ENCODE results near the gene RUNDC1. TPM values are rescaled to one million over a fixed set of nuclear protein-coding genes. Genes with fewer than 3 reads are reported as not detected.
"Not testable (repeated sequence)": the region's sequence is repeated elsewhere in the genome, so short reads cannot be mapped to it uniquely, and the experiment has no call there.

The RUNDC1 gene
- total RNA-seq, 2 experiments from 2014 or later, result 11.1 to 22.5 TPM

DNA sequence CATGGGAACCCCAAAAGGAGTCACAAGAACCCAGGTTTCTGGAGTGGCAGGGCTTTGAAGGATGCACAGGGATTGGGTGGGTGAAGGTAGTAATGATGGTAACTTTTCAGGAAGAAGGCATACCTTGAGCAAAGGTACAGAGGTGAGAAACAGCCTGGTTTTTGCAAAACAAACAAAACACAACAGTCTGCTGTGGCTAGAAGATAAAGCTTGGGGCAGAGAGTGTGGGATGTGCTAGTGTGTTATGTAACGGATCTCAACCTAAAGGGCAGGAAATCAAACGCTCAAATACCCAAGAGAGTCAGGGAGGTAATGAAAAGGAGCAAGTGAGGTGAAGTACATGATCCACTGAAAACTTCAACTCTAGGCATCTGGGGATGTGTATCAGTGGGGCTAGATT, 5.1 kb upstream of the RUNDC1 start:
- no peaks in the 10 kb centered on the region for H4K20me1 ChIP-seq (ENCODE audit: insufficient read depth, low read length)
- DNase-seq (ENCODE audit: low spot score), result no peak
- no peaks in the 10 kb centered on the region for H3K9me2 ChIP-seq (ENCODE audit: insufficient read depth, low read length)
- ChIA-PET CTCF (ENCODE audit: unreplicated experiment) (no interaction called here), POLR2A (no interaction called here)
- no peaks in the 10 kb centered on the region for H3K79me2 ChIP-seq (ENCODE audit: insufficient read depth, low read depth, low read length)
- no peak overlapping the region for H3K27ac ChIP-seq (ENCODE audit: low read depth, low read length, poor library complexity, severe bottlenecking)
- intact Hi-C loops (cut with micrococcal nuclease; ENCODE audit: unreplicated experiment), result no loop called here
- no peak overlapping the region for H2AFZ ChIP-seq (ENCODE audit: low read length)
- no TSS peak for BruUV-seq (replicated peaks)
- no peak overlapping the region for H3K4me2 ChIP-seq (ENCODE audit: low read length)
- TF ChIP-seq, protein P1, sequence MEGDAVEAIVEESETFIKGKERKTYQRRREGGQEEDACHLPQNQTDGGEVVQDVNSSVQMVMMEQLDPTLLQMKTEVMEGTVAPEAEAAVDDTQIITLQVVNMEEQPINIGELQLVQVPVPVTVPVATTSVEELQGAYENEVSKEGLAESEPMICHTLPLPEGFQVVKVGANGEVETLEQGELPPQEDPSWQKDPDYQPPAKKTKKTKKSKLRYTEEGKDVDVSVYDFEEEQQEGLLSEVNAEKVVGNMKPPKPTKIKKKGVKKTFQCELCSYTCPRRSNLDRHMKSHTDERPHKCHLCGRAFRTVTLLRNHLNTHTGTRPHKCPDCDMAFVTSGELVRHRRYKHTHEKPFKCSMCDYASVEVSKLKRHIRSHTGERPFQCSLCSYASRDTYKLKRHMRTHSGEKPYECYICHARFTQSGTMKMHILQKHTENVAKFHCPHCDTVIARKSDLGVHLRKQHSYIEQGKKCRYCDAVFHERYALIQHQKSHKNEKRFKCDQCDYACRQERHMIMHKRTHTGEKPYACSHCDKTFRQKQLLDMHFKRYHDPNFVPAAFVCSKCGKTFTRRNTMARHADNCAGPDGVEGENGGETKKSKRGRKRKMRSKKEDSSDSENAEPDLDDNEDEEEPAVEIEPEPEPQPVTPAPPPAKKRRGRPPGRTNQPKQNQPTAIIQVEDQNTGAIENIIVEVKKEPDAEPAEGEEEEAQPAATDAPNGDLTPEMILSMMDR (conservative IDR thresholded peaks at IDR 0.05; ENCODE audit: low read length), result no peak
- TF ChIP-seq EZH2phosphoT487 (IDR thresholded peaks at IDR 0.05; ENCODE audit: borderline replicate concordance, low read depth, low read length), result no peak
- H3K9me3 ChIP-seq (ENCODE audit: low read length), result no peaks in the 10 kb centered on the region
- peaks cover 10% of the 10 kb centered on the region for H3K4me1 ChIP-seq (ENCODE audit: insufficient read depth, low read length, poor library complexity, severe bottlenecking)
- no peaks in the 10 kb centered on the region for H3K36me3 ChIP-seq (ENCODE audit: insufficient read depth, low read length)
- no peak overlapping the region for H3K4me3 ChIP-seq (ENCODE audit: low read depth, low read length, poor library complexity, severe bottlenecking)

DNA sequence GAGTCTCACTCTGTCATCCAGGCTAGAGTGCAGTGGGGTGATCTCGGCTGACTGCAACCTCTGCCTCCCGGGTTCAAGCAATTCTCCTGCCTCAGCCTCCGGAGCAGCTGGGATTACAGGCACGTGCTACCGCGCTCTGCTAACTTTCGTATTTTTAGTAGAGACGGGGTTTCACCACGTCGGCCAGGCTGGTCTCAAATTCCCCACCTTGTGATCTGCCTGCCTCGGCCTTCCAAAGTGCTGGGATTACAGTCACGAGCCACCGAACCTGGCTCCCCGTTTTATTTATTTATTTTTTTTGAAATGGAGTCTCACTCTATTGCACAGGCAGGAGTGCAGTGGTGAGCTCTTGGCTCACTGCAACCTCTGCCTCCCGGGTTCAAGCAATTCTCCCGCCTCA, 4.7 kb upstream of the RUNDC1 start:
- H3K27ac ChIP-seq (ENCODE audit: low read depth, low read length, poor library complexity, severe bottlenecking); H3K4me2 ChIP-seq (ENCODE audit: low read length); H3K36me3 ChIP-seq (ENCODE audit: insufficient read depth, low read length); BruUV-seq (replicated peaks); H4K20me1 ChIP-seq (ENCODE audit: insufficient read depth, low read length); intact Hi-C loops (cut with micrococcal nuclease; ENCODE audit: unreplicated experiment); H3K79me2 ChIP-seq (ENCODE audit: insufficient read depth, low read depth, low read length); H3K4me3 ChIP-seq (ENCODE audit: low read depth, low read length, poor library complexity, severe bottlenecking); DNase-seq (ENCODE audit: low spot score); H3K9me2 ChIP-seq (ENCODE audit: insufficient read depth, low read length); H2AFZ ChIP-seq (ENCODE audit: low read length); H3K9me3 ChIP-seq (ENCODE audit: low read length): not testable (repeated sequence)
- CTCF ChIA-PET (ENCODE audit: unreplicated experiment), result interaction anchor here (0.6 kb wide), 1 partner anchor 47 kb away, joined by 3 read pairs; the partner anchor contains the start of gene VAT1
- H3K4me1 ChIP-seq (ENCODE audit: insufficient read depth, low read length, poor library complexity, severe bottlenecking), result peaks cover 10% of the 10 kb centered on the region
- POLR2A ChIA-PET, result interaction anchor here (0.6 kb wide), 1 partner anchor 35 kb away, joined by 3 read pairs; no protein-coding TSS in a partner anchor

DNA sequence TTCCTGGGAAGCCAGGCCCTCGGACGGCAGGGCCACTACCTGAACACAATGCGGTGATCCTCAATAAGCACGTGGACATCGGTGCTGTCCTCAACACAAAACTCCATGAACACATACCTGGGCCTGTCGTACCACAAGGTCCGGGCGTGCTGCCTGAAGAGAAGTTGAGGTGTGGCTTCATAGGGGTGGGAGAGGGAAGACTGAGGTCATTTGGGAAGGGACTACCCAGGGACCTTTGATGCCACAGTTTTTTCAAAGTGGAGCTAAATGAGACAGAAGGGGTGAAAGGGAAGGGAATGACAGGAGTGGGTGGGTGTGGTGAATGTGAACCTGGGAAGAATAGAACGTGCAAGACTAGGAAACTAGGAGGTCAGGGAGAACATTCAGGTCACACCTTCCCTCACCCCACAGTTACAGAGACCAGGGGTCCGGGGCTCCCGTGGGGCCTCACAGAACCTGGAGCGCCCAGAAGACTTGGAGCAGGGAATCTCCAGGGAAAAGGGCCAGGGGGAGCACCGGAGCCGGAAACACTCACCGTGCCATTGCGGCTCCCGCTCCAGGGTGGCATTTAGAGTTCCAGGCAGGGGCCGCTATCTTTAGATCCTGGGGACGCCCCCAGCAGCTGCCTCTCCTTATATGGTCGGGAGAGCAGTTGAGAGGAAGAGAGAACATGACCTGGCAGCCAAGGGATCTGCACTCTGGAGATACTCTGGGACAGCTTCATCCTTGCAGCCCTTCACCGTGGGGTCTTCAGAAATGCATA, 673 bp upstream of the RUNDC1 start, which contains the start of gene PTGES3L:
PTGES3L (minus strand) TSS at position 570 of the 763 bp plus-strand sequence; CDS start at position 543, 27 bp downstream.
- POLR2A ChIA-PET, result interaction anchor here (0.7 kb wide), 1 partner anchor 11 kb away, joined by 5 read pairs; no protein-coding TSS in a partner anchor
- Histone ChIP-seq H3K27ac (ENCODE audit: low read depth, low read length, poor library complexity, severe bottlenecking) (peak within 1 kb of the TSS; percentile 84), H3K79me2 (ENCODE audit: insufficient read depth, low read depth, low read length) (peaks cover 35% of the 10 kb centered on the region; the same call in 1 of the 2 replicates), H3K4me3 (ENCODE audit: low read depth, low read length, poor library complexity, severe bottlenecking) (peak within 1 kb of the TSS; percentile 78), H3K4me2 (ENCODE audit: low read length) (peak within 1 kb of the TSS; percentile 85), H3K4me1 (ENCODE audit: insufficient read depth, low read length, poor library complexity, severe bottlenecking) (peaks cover 38% of the 10 kb centered on the region), H3K9me2 (ENCODE audit: insufficient read depth, low read length) (no peaks in the 10 kb centered on the region), H3K9me3 (ENCODE audit: low read length) (no peaks in the 10 kb centered on the region), H3K36me3 (ENCODE audit: insufficient read depth, low read length) (peaks cover 7% of the 10 kb centered on the region; the same call in 1 of the 2 replicates), H4K20me1 (ENCODE audit: insufficient read depth, low read length) (peaks cover 5% of the 10 kb centered on the region; the same call in 1 of the 2 replicates), H2AFZ (ENCODE audit: low read length) (peak within 1 kb of the TSS; percentile 45; the same call in 1 of the 2 replicates)
- CTCF ChIA-PET (ENCODE audit: unreplicated experiment), result no interaction called here
- intact Hi-C loops (cut with micrococcal nuclease; ENCODE audit: unreplicated experiment), result loop anchor here (1.0 kb wide), 1 partner anchor 19 kb away; the partner anchor contains the start of gene RPL27
- TF ChIP-seq EZH2phosphoT487 (IDR thresholded peaks at IDR 0.05; ENCODE audit: borderline replicate concordance, low read depth, low read length), result no peak
- TF ChIP-seq, protein P1 (conservative IDR thresholded peaks at IDR 0.05; ENCODE audit: low read length), result no peak
- TSS peak; percentile 50 for BruUV-seq (replicated peaks)
- peak; percentile 55 for DNase-seq (ENCODE audit: low spot score)

All from OCI-LY7 (cell line).